GM19372 (cell line): ENCODE data around the gene FGFRL1.

ENCODE experiments used
- ATAC-seq: cut with Tn5 transposase; IDR thresholded peaks from one replicate; pipeline ENCODE4 v1.9.1; 2021; ENCODE audit warnings: mild to moderate bottlenecking, low read depth, moderate library complexity; ENCODE audit not compliant: unreplicated experiment

FGFRL1 gene

GRCh38 chr4:1021386-1022050 is 10.1 kb downstream of the FGFRL1 start:
- peak; percentile 78 for ATAC-seq

- ATAC-seq: no peak
Observed at GRCh38 chr4:1022051-1022738, 10.8 kb downstream of the FGFRL1 start.

GRCh38 chr4:1022739-1023066 is 11.3 kb downstream of the FGFRL1 start:
- no peak for ATAC-seq

GRCh38 chr4:1023075-1023640 is 11.7 kb downstream of the FGFRL1 start:
- ATAC-seq: no peak

GRCh38 chr4:1023895-1024740 is 12.7 kb downstream of the FGFRL1 start:
- ATAC-seq: no peak

- ATAC-seq: no peak
Observed at GRCh38 chr4:1024882-1025545, 13.6 kb downstream of the FGFRL1 start.

GRCh38 chr4:1026115-1026514 is 14.7 kb downstream of the FGFRL1 start:
- ATAC-seq: peak; percentile 58

- ATAC-seq: no peak
Observed at GRCh38 chr4:1027219-1027914, 15.9 kb downstream of the FGFRL1 start.

GRCh38 chr4:1027915-1028238 is 16.5 kb downstream of the FGFRL1 start:
- no peak for ATAC-seq

- ATAC-seq: no peak
Observed at GRCh38 chr4:1028574-1029220, 17.3 kb downstream of the FGFRL1 start.

- no peak for ATAC-seq
Observed at GRCh38 chr4:1029529-1029928, 18.1 kb downstream of the FGFRL1 start.

- ATAC-seq: no peak
Observed at GRCh38 chr4:1030031-1030430, 18.6 kb downstream of the FGFRL1 start.

- ATAC-seq: no peak
Observed at GRCh38 chr4:1030559-1030958, 19.1 kb downstream of the FGFRL1 start.

- ATAC-seq: no peak
Observed at GRCh38 chr4:1031346-1031745, 19.9 kb downstream of the FGFRL1 start.

GRCh38 chr4:1031956-1032795 is 20.8 kb downstream of the FGFRL1 start:
- ATAC-seq: no peak

- no peak for ATAC-seq
Observed at GRCh38 chr4:1032861-1033260, 21.4 kb downstream of the FGFRL1 start.

GRCh38 chr4:1033840-1034551 is 22.6 kb downstream of the FGFRL1 start:
- no peak for ATAC-seq

GRCh38 chr4:1035510-1035909 is 24.1 kb downstream of the FGFRL1 start:
- ATAC-seq: no peak
